ENCODE results near the gene OTOF. TPM values are rescaled to one million over a fixed set of nuclear protein-coding genes. Genes with fewer than 3 reads are reported as not detected.
A peak's percentile ranks its signal among the peaks of the same experiment; 100 is the strongest.

Gene OTOF
- total RNA-seq, 1 experiment from 2014 or later: not detected

DNA sequence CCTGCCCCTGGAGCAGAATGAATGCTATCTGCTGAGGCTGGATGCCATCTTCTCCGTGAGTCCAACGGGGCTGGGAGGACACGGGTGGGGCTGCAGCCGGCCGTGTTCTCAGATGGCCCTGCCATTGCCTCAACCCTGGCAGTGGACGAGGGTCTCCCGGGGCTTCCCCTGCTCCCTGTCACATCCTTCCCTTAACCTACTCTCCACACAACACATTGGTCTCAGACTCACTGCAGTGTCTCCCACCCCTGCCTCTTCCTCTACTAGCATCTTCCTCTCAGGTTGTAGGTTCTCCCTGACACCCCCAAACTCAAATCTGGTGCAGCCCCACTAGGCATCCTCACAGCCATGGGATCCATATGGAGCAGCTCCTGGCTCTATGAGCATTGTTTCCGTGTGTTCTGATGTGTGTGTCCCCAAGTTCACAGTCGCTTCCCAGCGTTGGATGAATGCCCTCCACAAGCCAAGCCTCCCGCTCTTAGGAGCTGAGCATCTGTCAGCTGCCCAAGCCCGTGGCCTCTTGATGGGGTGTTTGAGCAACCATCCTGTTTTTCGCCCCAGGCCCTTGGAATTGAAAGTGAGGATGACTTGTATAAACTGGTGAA lies 27.8 kb downstream of the OTOF start:
- no peak for DNase-seq (ENCODE audit: low spot score)

DNA sequence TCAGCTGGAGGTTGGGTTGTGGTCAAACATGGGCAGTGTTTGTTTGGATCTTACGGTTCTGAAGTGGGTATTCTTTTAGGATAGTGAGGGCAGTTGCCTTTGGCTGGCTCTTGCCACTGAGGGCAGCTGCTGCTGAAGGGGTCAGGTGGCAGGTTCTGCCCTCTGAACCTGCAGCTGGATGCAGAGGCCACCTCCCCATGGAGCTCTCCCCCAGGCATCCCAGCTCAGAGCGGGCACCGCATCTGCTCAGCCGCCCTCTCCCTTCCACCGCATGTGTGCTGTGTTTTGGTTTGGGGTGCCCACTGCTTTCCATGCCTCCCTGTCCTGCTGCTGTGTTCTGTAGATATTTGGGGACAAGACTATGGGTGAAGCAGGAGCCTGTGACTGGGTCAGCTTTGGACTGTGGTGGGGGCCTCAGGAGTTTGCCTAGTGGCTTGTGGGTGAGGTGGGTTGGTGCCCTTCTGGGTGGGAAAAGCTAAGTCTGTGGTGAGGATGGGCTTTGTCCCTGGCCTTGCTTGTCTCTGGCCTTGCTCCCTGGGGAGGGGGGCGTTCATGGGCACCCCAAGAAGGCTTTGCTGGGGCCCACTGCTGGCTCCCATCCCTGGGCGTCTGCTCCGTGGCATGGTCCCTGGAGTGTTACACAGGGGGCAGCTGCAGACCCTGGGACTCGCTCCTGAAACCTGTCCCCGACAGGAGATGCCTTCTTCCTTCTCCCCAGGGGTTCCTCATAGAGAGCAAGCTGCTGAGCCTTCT lies 28.5 kb downstream of the OTOF start:
- DNase-seq (ENCODE audit: low spot score): no peak

DNA sequence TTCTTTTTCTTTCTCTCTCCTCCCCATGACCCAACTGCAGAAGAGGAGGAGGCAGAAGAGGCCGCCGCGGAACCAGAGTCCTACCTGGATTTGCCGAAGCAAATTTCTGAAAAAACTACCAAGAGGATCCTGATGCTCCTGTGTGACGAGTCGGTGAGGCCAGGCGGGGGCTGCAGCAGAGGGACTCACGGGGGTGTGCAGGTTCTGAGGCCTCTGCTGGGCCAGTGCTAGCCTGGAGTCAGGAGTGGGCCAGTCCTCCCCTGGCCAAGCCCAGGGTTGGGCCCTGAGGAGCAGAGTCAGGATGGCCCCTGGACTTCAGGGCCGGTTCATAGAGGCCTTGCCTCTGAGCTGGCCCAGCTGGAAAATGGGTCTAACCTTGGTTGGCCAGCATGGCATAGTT lies 29.3 kb downstream of the OTOF start:
- no peak for DNase-seq (ENCODE audit: low spot score)

DNA sequence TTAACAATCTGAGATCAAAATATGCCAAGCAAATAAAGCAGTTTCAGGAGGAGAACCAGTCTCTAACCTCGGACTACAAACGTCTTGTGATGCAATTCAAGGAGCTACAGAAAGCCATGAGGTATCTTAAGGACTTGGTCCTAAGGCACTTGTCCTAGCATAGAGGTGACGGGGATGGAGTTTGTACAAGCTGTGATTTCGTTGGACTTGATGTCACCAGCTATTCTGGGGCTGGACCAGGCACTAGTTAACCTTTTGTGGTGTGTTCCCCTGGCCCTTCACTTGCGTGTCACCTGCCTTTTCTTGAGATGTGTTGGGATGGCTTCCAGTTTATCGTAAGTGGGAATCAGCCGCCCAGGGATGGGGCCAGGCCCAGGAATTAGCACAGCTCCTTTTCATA lies 33.7 kb downstream of the OTOF start:
- no peak for DNase-seq (ENCODE audit: low spot score)

DNA sequence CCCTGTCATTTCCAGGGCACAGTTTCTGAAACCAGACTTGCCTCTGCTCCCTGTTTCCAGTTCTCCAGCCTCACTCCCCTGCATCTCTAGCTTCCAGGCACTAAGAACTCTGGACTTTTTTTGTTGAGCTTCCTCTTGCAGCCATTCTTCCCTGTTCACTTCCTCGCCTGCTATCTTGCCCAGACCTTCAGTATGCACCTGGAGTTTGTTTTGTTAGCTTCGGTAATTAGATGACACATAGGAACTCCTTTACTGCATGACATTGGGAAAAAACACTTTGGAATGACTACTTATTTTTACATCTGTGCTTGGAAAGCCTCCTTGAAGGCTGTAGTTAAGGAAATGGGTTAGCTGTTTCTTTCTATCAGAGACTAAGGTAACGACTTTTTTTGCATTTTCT lies 35.2 kb downstream of the OTOF start:
- DNase-seq (ENCODE audit: low spot score): no peak

DNA sequence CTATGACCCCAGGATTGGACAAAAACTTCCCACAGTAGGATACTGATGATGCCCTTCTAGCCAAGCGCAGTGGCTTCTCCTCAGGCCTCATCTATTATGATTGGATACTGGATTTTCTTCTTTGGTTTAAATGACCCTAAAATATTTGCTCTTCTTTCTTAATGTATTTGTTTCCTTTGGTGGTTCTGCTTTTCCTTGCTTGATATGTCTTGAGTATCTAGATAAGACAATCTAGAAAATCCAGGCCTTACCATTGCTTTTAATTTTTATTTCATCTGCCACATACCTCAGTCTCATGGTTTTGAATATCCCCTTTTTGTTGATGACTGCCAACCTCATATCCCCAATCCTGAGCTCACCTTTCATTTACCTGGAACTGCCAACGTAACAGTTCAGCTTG lies 35.6 kb downstream of the OTOF start:
- DNase-seq (ENCODE audit: low spot score): no peak

DNA sequence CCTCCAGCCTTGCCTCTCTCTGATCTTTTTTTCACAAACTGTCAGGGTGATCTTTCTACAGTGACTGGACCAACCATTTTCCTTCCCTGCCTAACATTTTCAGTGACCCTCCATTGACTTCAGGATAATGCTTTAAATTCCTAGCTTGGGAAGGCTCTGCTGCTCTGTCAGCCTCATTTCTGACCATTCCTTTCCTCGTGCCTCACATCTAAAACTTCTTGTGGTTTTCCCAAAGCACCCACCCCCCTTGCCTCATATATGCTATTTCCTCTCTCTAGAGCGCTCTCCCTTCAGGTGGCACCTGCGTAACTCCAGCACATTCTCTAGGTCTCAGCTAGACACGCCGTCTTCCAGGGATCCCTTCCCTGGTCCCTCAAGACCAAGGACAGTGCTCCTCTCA lies 39.0 kb downstream of the OTOF start:
- no peak for DNase-seq (ENCODE audit: low spot score)

DNA sequence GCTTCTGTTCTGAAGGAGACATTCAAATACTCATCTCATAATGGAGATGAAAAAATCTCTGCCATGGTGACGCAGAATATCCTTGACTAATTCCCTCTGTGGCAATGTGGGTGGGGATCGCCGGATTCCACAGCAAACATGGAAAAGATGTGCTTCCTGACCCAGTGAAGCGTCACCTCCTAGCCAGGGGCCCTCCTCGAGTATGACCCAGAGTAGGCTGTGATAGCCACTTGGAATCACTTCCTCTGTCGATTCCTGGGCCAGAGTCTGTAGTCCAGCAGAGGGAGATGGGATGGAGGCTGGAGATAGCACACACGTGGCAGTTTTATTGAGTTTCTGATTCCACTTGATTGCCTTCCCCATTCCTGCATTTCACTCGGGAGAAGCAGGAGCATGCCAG lies 39.4 kb downstream of the OTOF start:
- peak; percentile 17 for DNase-seq (ENCODE audit: low spot score)

DNA sequence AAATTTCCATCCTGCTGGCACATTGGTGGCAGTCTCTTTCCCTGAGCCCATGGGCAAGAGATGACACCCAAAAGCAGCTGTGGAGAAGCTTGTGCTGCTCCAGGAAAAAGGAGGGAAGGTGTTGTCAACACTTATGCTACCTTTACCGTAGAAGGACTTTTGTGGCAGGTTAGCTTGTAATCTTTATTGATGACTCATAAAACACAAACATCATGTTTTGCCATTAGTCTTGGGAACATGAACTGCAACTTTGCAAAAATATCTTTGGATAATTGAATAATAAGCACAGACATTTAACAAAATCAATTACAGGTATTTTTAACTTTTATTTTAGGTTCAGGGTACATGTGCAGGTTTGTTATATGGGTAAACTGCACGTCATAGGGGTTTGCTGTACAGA lies 42.8 kb downstream of the OTOF start:
- DNase-seq (ENCODE audit: low spot score): no peak

DNA sequence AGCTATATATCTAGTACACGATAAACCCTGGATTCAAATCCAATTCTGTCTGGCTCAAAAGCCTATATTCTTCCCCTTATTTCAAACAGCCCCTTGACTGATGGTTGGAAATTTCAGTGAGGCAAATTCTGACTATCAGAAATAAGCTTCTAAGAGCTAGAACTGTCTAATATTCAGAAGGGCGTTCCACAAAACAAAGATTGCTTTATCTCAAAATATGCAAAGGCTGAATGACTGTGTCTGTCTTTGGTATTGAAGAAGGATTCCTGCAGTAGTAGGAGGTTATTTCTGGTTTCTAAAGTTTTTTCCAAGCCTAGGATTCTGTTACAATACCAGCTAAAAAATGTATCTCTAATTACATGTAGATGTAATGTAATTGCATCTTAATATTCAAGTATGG lies 45.1 kb downstream of the OTOF start:
- DNase-seq (ENCODE audit: low spot score): no peak

DNA sequence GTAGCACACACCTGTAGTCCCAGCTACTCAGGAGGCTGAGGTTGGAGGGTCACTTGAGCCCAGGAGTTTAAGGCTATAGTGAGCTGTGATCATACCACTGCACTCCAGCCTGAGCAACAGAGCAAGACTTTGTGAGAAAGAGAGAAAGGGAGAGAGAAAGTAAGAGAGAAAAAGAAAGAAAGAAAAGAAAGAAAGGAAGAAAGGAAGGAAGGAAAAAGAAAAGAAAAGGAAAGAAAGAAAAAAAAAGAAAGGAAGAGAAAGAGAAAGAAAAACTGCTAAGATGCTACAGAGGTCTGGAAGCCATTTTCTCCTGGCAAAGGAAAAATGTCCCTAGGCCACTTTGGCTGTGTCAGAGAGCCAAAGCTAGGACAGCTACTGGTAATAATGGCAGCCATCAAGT lies 45.6 kb downstream of the OTOF start:
- no peak for DNase-seq (ENCODE audit: low spot score)

DNA sequence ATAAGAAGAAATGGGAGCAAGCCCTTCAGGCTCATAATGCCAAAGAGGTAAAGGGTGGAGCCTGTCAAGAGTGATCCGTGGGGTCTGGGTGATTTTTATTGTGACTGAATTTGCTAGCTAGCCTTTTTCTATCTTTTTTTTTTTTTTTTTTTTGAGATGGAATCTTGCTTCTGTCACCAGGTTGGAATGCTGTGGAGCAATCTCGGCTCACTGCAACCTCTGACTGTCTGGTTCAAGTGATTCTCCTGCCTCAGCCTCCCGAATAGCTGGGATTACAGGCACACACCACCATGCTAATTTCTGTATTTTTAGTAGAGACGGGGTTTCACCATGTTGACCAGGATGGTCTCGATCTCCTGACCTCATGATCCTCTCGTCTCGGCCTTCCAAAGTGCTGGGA lies 47.1 kb downstream of the OTOF start:
- no peak for DNase-seq (ENCODE audit: low spot score)

DNA sequence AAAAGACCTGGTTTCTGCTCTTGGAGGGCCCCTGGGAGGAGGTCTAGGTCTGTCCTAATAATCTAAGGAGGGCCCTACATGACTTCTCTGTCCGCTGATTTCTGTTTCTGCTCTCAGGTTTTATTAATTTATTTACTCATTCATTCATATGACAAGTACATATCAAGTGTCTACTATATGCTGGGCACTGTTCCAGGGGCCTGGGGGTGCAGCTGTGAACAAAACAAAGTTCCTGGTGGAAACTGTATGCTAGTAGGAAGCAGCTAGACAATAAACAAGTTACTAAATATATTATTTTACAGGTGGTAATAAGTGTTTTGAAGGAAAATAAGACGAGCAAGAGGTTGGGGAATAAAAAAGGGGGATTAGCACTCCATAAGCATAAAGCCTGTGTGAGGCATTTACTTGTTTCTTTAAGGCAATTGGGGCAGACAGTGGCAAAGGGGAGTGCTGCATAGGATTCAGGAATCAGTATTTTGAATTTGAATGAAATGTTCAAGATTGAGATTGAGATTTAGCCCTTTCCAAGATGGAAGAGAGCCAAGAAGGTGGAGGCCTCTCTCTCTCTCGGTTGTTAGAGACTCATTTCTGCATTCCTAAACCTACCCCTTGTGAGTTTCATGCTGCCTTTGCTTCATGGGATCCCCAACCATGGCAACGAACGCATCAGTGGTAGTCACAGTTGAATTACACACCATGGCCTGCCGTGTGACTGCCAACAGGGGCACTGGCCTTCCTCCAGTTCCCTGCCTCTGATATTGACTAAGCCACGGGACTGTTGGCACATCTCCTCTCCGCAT lies 47.9 kb downstream of the OTOF start:
- DNase-seq (ENCODE audit: low spot score): no peak

DNA sequence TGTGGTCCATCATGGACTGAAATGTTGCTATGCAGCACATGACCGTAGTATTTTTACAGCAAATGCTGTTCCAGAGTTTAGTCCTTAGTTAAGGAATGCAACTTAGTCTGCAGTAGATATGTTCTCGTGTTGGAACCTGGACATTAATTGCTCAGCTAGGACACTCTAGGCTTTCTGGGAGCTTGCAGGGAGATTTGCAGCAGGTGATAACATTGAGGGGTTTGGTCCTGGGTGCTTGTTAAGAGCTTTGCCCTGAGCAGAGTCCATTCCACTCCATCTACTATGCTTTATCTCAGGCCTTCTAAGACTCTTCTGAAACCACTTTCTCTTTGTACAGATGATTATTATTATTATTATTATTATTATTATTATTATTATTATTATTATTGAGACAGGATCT lies 49.1 kb downstream of the OTOF start:
- DNase-seq (ENCODE audit: low spot score): no peak

DNA sequence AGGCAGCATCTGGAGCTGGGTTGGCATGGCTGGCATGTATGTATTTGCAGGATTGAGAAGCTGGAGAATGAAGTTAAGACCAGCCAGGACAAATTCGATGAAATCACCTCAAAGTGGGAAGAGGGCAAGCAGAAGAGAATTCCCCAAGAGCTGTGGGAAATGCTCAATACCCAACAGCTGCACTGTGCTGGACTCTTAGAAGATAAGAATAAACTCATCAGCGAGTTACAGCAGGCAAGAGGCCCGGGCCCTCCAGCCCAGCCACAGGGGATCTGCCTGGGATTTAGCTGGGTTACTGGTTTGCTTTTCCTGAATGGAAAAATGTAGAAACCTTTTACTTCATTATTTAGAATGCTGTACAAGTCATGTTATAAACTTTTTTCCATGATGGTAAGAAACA lies 53.7 kb downstream of the OTOF start:
- DNase-seq (ENCODE audit: low spot score): no peak

DNA sequence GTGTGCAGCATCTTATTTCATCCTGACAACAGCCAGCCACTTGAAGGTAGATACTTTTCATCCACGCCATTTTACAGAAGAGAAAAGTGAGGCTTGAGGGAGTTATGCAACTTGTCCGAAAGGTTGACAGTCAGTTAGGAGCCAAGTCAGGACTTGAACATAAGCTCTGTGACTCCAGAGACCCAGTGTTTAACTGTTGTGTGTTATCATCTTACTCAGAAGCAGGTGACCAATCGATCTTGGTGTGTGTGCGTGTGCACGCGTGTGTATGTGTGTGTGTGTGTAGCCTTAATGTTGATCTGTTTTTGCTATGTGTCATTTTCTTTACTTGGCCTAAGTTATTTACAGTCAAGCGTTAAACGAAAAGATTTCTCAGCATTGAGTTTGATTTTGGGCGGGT lies 54.2 kb downstream of the OTOF start:
- no peak for DNase-seq (ENCODE audit: low spot score)

DNA sequence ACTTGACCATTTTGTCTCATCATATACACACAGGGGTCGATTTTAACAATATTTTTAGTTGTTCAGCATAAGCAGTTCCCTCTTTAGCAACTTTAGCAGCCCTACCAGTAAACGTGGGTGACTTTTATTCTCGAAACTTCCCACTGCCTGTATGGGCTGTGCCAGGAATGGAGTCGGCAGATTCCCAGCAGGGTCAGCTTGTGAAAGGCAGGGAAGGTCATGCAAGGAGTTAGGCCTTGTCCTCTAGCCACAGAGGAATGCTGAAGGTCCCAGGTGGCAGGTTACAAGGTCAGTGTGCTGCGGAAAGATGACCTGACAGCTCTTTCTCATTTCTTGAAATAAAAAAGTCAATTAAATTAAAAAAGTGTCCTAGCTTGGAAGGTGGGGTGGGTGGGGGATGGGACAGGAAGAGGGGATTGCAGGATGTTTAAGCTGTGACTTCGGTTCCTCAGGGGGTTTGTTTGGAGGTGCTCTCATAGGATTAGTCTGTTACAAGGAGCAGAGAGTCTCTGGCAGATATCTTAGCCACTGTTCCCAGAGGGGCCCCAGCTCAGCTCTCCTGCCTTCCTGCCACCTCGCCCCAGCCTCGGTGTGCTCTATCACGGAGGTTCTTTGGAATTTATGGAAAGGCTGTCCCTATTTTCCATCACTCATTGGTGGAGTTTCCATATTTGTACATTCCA lies 54.8 kb downstream of the OTOF start:
- DNase-seq (ENCODE audit: low spot score): no peak

DNA sequence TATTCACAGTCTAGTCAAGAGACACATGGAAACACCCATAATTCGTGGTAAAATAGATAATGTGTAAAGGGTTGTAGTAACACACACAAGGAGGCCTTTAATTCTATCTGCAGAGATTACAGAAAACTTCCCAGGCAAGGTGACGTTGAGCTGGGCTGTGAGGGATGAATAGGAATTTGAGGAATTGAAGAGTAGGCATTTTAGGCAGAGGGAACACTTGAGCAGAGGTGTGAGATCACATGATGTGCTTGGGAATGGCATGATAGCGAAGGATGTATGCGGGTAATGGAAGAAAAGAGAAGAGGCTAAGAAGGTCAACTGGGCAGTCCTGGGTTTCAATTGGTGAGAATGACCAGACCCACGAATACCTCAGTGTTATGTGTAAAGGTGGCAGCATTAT lies 56.0 kb downstream of the OTOF start:
- DNase-seq (ENCODE audit: low spot score): no peak

DNA sequence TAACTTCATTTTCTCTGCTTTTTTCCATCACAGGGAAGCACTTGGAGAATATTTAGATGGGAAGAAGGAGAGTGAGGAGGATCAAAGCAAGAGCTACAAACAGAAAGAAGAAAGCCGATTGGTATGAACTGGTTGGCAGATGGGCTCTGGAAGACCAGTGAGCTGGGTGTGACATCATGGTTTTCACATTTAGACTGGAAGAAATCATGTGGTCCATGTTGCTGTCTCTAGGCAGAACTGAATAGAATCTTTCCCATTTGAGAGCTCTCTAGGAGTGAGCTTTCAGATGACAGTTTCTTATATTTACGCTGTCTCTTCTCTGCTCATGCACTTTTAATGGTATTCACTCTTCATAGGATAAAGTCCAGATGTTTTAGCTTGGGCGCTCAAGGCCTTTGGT lies 63.6 kb downstream of the OTOF start:
- peak; percentile 15 for DNase-seq (ENCODE audit: low spot score)

DNA sequence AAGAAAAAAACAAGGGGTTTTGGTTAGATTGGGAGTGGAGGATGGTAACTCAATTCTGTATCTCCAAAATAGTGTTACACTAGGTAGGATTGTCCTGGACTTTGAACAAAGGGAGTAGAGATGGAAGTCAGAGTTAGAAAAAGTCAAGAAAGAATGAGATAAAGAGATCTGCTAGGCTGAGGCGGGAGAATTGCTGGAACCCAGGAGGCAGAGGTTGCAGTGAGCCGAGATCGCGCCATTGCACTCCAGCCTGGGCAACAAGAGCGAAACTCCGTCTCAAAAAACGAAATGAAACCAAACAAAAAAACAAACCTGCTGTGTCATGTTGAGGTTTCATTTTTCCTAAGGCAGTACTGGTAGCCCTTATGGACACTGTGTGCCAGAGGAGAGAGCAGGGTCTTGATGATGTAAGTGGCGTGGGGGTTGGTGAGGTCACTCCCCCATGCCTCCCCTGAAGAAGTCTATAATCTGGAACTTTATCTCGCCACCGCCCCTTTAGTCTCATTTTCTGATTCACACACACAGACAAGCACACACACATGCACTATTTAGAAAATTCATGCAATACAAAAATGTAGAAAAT lies 65.7 kb downstream of the OTOF start:
- DNase-seq (ENCODE audit: low spot score): peak; percentile 75

DNA sequence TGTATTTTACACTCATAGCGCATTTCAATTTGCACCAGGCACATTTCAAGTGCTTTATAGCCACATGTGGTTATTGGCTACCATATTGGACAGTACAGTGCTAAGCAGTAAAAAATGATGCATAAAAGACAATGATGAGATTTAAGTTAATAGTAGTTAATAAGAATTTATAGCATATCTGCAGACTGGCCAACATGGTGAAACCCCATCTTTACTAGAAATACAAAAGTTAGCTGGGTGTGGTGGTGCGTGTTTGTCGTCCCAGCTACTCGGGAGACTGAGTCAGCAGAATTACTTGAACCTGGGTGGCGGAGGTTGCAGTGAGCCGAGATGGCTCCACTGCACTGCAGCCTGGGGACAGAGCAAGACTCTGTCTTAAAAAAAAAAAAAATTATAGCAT lies 66.5 kb downstream of the OTOF start:
- no peak for DNase-seq (ENCODE audit: low spot score)

DNA sequence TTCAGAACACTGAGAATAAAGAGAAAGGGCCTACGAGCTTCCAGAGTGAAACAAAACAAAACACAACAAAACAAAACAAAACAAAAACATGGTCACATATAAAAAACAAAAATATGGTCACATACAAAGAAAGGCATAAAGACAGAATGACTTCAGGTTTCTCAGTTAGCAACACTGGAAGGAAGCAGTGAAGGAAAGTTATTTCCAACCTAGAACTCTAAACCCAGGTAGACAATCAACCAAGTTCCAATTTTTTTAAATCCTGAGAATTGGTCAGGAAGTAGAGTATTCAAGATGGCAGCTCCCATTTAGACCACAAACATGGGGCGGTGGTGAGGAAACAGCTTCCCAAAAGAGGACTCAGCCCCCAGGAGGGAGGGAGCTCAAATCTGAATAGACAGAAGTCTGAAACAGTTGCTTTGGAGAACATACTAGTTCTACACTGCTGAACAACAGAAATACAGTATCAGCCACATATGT lies 67.1 kb downstream of the OTOF start:
- DNase-seq (ENCODE audit: low spot score): no peak

Measured in H4 (cell line).